ENCODE results near the gene ASRGL1. TPM values are rescaled to one million over a fixed set of nuclear protein-coding genes. Genes with fewer than 3 reads are reported as not detected.
A peak's percentile ranks its signal among the peaks of the same experiment; 100 is the strongest.
"Not testable (repeated sequence)": the region's sequence is repeated elsewhere in the genome, so short reads cannot be mapped to it uniquely, and the experiment has no call there.

Gene ASRGL1
- total RNA-seq, 1 experiment from 2014 or later: 31.1 TPM

DNA sequence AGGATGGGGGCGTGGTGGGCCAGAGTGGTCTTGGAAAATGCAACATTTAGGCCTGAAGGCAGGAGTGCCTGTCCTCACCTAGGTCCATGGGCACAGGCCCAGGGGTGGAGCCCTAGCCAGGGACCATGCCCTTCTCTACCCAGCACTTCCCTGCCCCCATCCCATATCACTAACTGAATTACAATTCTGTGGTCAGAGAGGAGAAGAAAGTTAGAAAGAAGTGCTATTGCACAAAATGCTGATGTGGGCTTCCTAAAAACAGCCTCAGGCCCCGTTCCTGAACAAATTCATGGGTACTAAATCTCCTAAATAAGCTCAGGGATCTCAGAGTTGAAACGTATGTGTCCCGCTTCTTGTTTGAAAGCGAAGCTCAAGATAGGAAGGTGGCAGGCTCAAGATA is 3.5 kb upstream of the ASRGL1 start:
- H4K8ac ChIP-seq (replicated peaks; ENCODE audit: insufficient read length, low read depth, low read length): no peak overlapping the region
- no peaks in the 10 kb centered on the region for H3K9me3 ChIP-seq (ENCODE audit: control insufficient read depth, low read depth, low read length)
- no peaks in the 10 kb centered on the region for H3K4me1 ChIP-seq (ENCODE audit: insufficient read depth, low read length)
- no peak overlapping the region for H3K4me2 ChIP-seq (ENCODE audit: insufficient read depth, insufficient read length, low read length)
- Mint-ChIP-seq H3K36me3 (ENCODE audit: insufficient read depth in 1 of 3, low read depth in 3 of 3) (no peaks in the 10 kb centered on the region), H3K27me3 (ENCODE audit: low read depth) (peaks cover 59% of the 10 kb centered on the region), H3K4me1 (peaks cover 13 to 18% of the 10 kb centered on the region in 2 experiments), H3K9me3 (no peaks in the 10 kb centered on the region; a peak in 1 of 5 replicates), H3K27ac (no peak overlapping the region), H3K4me3 (no peak overlapping the region)
- no peak overlapping the region for H2BK5ac ChIP-seq (ENCODE audit: insufficient read length, low read length)
- H3K27me3 ChIP-seq (ENCODE audit: insufficient read depth, low read length): no peaks in the 10 kb centered on the region
- H2BK120ac ChIP-seq (ENCODE audit: low read depth, low read length, poor library complexity, severe bottlenecking): no peak overlapping the region
- no peak overlapping the region for H3K56ac ChIP-seq (ENCODE audit: insufficient read length, low read depth, low read length)
- DNase-seq: no peak
- H3K14ac ChIP-seq (ENCODE audit: insufficient read depth, low read length): no peak overlapping the region
- no peak overlapping the region for H3T11ph ChIP-seq (ENCODE audit: low read length)
- H3K23ac ChIP-seq (ENCODE audit: insufficient read length, low read depth, low read length): no peak overlapping the region
- no CpG with 5 or more reads among the region's 5 CpGs for WGBS (ENCODE audit: extremely low coverage, insufficient read length, low lambda C conversion rate)
- H2BK15ac ChIP-seq (ENCODE audit: low read depth, low read length): no peak overlapping the region
- H3K27ac ChIP-seq (ENCODE audit: insufficient read length, low read depth, low read length): no peak overlapping the region
- H4K91ac ChIP-seq (ENCODE audit: insufficient read length, low read depth, low read length): no peak overlapping the region
- no peak overlapping the region for H3K9ac ChIP-seq (ENCODE audit: extremely low read depth, insufficient read length, low read length)
- no peak overlapping the region for H2BK12ac ChIP-seq (ENCODE audit: insufficient read length, low read depth, low read length)
- peaks cover 5% of the 10 kb centered on the region for H3K23me2 ChIP-seq (ENCODE audit: insufficient read length, low read depth, low read length, poor library complexity, severe bottlenecking)
- TF ChIP-seq, protein P1, sequence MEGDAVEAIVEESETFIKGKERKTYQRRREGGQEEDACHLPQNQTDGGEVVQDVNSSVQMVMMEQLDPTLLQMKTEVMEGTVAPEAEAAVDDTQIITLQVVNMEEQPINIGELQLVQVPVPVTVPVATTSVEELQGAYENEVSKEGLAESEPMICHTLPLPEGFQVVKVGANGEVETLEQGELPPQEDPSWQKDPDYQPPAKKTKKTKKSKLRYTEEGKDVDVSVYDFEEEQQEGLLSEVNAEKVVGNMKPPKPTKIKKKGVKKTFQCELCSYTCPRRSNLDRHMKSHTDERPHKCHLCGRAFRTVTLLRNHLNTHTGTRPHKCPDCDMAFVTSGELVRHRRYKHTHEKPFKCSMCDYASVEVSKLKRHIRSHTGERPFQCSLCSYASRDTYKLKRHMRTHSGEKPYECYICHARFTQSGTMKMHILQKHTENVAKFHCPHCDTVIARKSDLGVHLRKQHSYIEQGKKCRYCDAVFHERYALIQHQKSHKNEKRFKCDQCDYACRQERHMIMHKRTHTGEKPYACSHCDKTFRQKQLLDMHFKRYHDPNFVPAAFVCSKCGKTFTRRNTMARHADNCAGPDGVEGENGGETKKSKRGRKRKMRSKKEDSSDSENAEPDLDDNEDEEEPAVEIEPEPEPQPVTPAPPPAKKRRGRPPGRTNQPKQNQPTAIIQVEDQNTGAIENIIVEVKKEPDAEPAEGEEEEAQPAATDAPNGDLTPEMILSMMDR (conservative IDR thresholded peaks at IDR 0.05): no peak
- no peaks in the 10 kb centered on the region for H4K20me1 ChIP-seq (ENCODE audit: control insufficient read depth, insufficient read depth, insufficient read length)
- H3K79me2 ChIP-seq (ENCODE audit: insufficient read depth, low read length): no peaks in the 10 kb centered on the region
- H2AFZ ChIP-seq (ENCODE audit: low read length): no peak overlapping the region
- no peak overlapping the region for H2AK5ac ChIP-seq (ENCODE audit: insufficient read length, low read length)
- no peaks in the 10 kb centered on the region for H3K79me1 ChIP-seq (ENCODE audit: insufficient read depth, low read depth, low read length, poor library complexity, severe bottlenecking)
- no peak overlapping the region for H4K5ac ChIP-seq (ENCODE audit: insufficient read length, low read depth, low read length)
- H3K18ac ChIP-seq (ENCODE audit: insufficient read length, low read depth, low read length): no peak overlapping the region
- no peak overlapping the region for H2BK20ac ChIP-seq (ENCODE audit: low read depth, low read length, poor library complexity, severe bottlenecking)
- H3K4ac ChIP-seq (ENCODE audit: low read depth, low read length): no peak overlapping the region

DNA sequence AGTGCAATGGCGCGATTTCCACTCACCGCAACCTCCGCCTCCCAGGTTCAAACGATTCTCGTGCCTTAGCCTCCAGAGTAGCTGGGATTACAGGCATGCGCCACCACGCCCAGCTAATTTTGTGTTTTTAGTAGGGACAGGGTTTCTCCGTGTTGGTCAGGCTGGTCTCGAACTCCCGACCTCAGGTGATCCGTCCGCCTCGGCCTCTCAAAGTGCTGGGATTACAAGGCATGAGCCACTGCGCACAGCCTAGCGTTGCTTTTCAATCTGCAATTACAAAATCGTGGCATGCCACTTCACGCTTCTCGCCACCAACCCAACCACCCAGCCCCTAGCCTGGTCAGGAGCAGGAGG is 322 bp upstream of the ASRGL1 start:
- H4K91ac ChIP-seq (ENCODE audit: insufficient read length, low read depth, low read length); H2AFZ ChIP-seq (ENCODE audit: low read length); H2AK5ac ChIP-seq (ENCODE audit: insufficient read length, low read length); H2BK120ac ChIP-seq (ENCODE audit: low read depth, low read length, poor library complexity, severe bottlenecking); H3K18ac ChIP-seq (ENCODE audit: insufficient read length, low read depth, low read length); H3K79me2 ChIP-seq (ENCODE audit: insufficient read depth, low read length); H2BK20ac ChIP-seq (ENCODE audit: low read depth, low read length, poor library complexity, severe bottlenecking); DNase-seq; H2BK5ac ChIP-seq (ENCODE audit: insufficient read length, low read length); H2BK12ac ChIP-seq (ENCODE audit: insufficient read length, low read depth, low read length); H4K8ac ChIP-seq (replicated peaks; ENCODE audit: insufficient read length, low read depth, low read length); H3K9me3 Mint-ChIP-seq; H3K27ac ChIP-seq (ENCODE audit: insufficient read length, low read depth, low read length); H3K9ac ChIP-seq (ENCODE audit: extremely low read depth, insufficient read length, low read length); H3K23me2 ChIP-seq (ENCODE audit: insufficient read length, low read depth, low read length, poor library complexity, severe bottlenecking); H3K27ac Mint-ChIP-seq; H3K4ac ChIP-seq (ENCODE audit: low read depth, low read length); H3K23ac ChIP-seq (ENCODE audit: insufficient read length, low read depth, low read length); H3K56ac ChIP-seq (ENCODE audit: insufficient read length, low read depth, low read length); H3T11ph ChIP-seq (ENCODE audit: low read length); H3K27me3 ChIP-seq (ENCODE audit: insufficient read depth, low read length); H2BK15ac ChIP-seq (ENCODE audit: low read depth, low read length); H3K4me1 ChIP-seq (ENCODE audit: insufficient read depth, low read length); H4K20me1 ChIP-seq (ENCODE audit: control insufficient read depth, insufficient read depth, insufficient read length); H3K14ac ChIP-seq (ENCODE audit: insufficient read depth, low read length); H4K5ac ChIP-seq (ENCODE audit: insufficient read length, low read depth, low read length); H3K79me1 ChIP-seq (ENCODE audit: insufficient read depth, low read depth, low read length, poor library complexity, severe bottlenecking); H3K9me3 ChIP-seq (ENCODE audit: control insufficient read depth, low read depth, low read length): not testable (repeated sequence)
- peaks cover 17 to 22% of the 10 kb centered on the region in 2 experiments for H3K4me1 Mint-ChIP-seq
- H3K4me2 ChIP-seq (ENCODE audit: insufficient read depth, insufficient read length, low read length): peak overlapping the region; percentile 95
- H3K36me3 Mint-ChIP-seq (ENCODE audit: insufficient read depth in 1 of 3, low read depth in 3 of 3): peaks cover 0 to 13% (median 4%) of the 10 kb centered on the region in 3 experiments; a peak in 3 of 7 replicates
- no CpG with 5 or more reads among the region's 19 CpGs for WGBS (ENCODE audit: extremely low coverage, insufficient read length, low lambda C conversion rate)
- H3K4me3 Mint-ChIP-seq: peak overlapping the region; percentile 85 to 93
- peaks cover 48% of the 10 kb centered on the region for H3K27me3 Mint-ChIP-seq (ENCODE audit: low read depth)
